Right lobe of liver (tissue), 6 donors: ENCODE data around the gene ARL4D. TPM values are rescaled to one million over a fixed set of nuclear protein-coding genes. Genes with fewer than 3 reads are reported as not detected.
"Not testable (repeated sequence)": the region's sequence is repeated elsewhere in the genome, so short reads cannot be mapped to it uniquely, and the experiment has no call there.

Experiments
- ATAC-seq, 4 donors: fragments of 200-7000 bp; cut with Tn5 transposase; one replicate each; pipeline ENCODE4 v1.9.1; 2020; ENCODE audit warnings: mild to moderate bottlenecking in 4 of 4, moderate library complexity in 4 of 4
- DNase-seq, 3 donors: peaks; one replicate each; pipeline ENCODE4 v3.0.0-alpha.2; 2020
- H3K27ac ChIP-seq, 3 donors: fragments of 200-600 bp; one replicate each; pipeline ENCODE4 v1.8.0; 2022
- H3K27me3 ChIP-seq, 2 donors: fragments of 200-600 bp; one replicate each; pipeline ENCODE4 v1.8.0; 2022
- H3K36me3 ChIP-seq, 4 donors: fragments of 200-600 bp; sonication (generic) in 1 of 4; one replicate each; pipeline versions ENCODE4 v1.5.1 to v1.8.0; 2017 to 2022; ENCODE audit warnings: control low read depth in 1 of 4
- H3K4me1 ChIP-seq, 4 donors: fragments of 200-600 bp; sonication (generic) in 1 of 4; one replicate each; pipeline versions ENCODE4 v1.5.1 to v1.8.0; 2017 to 2022; ENCODE audit warnings: control low read depth in 1 of 4
- H3K4me3 ChIP-seq, 3 donors: fragments of 200-600 bp; one replicate each; pipeline ENCODE4 v1.8.0; 2022
- H3K9me3 ChIP-seq, 4 donors: fragments of 200-600 bp; sonication (generic) in 1 of 4; one replicate each; pipeline versions ENCODE4 v1.5.1 to v1.8.0; 2017 to 2022; ENCODE audit warnings: control low read depth in 1 of 4
- CTCF ChIP-seq, 4 donors: fragments of 200-600 bp in 3 of 4; fragments of 450-650 bp in 1 of 4; IDR thresholded peaks; one replicate each; pipeline versions ENCODE4 v1.5.1 to v1.8.0; 2016 to 2022; ENCODE audit warnings: antibody characterized with exemption in 4 of 4, mild to moderate bottlenecking in 2 of 4
- POLR2A ChIP-seq: fragments of 450-650 bp; IDR thresholded peaks from one replicate; pipeline ENCODE4 v1.6.1; 2017; ENCODE audit warnings: antibody characterized with exemption, mild to moderate bottlenecking
- WGBS: methylation state at CpG from one replicate; pipeline ENCODE4 v1.1.6; 2018; ENCODE audit warnings: low coverage, low lambda C conversion rate; ENCODE audit not compliant: insufficient coverage; ENCODE audit errors: missing lambda C conversion rate; 5-methylcytosine and 5-hydroxymethylcytosine counted together
- intact Hi-C, 2 donors: fragments of 100-400 bp; cut with DNase I; formaldehyde crosslinking; loops; one replicate each; pipeline versions ENCODE4 v1.11.2 to v1.14.1; 2022
- total RNA-seq, 6 experiments: library from RNA; depleted of rRNA in 2 of 6; stranded (reverse); fragments of >200 nt in 2 of 6; fragmentation: NEBNext Ultra II Directional in 3 of 6; extraction: Animal tissue kit (Norgen Biotek cat#: 25700) in 3 of 6; gene quantifications; one replicate each; pipeline versions ENCODE4 v1.1.0 to v1.2.4, GENCODE V29; 2016 to 2023
- donor health status: DM: no; HTN: yes; CAD: no.
- donor health status: DM: no; HTN: no; CAD: no.
- donor health status: DM: no; HTN: no; CAD: no.
- donor health status: DM: no; HTN: yes; CAD: no.
- donor health status: DM: no; HTN: yes; CAD: no.

ARL4D gene
- total RNA-seq, 6 experiments from 2014 or later, result 10.9 to 31.8 (median 13.2) TPM

GRCh38 chr17:43411749-43412148 is 13.0 kb downstream of the ARL4D start:
- DNase-seq (no peak), ATAC-seq (no peak)
- no peaks in the 10 kb centered on the region for H3K27me3 ChIP-seq
- TF ChIP-seq CTCF (IDR thresholded peaks at IDR 0.05) (no peak), POLR2A (no peak)
- no peak overlapping the region for H3K27ac ChIP-seq
- H3K4me3 ChIP-seq, result no peak overlapping the region
- no peaks in the 10 kb centered on the region for H3K9me3 ChIP-seq
- peaks cover 0 to 36% (median 14%) of the 10 kb centered on the region in 4 donors for H3K4me1 ChIP-seq
- 30% methylated on average over 3 of the region's 6 CpGs for WGBS
- intact Hi-C loops, result no loop called here
- no peaks in the 10 kb centered on the region for H3K36me3 ChIP-seq

GRCh38 chr17:43412166-43412565 is 13.4 kb downstream of the ARL4D start:
- Histone ChIP-seq H3K4me1 (peaks cover 0 to 36% (median 14%) of the 10 kb centered on the region in 4 donors), H3K36me3 (no peaks in the 10 kb centered on the region), H3K27me3 (no peaks in the 10 kb centered on the region), H3K9me3 (no peaks in the 10 kb centered on the region), H3K4me3 (no peak overlapping the region), H3K27ac (no peak overlapping the region)
- WGBS, result 87% methylated on average over 1 of the region's 1 CpG
- no peak for DNase-seq
- no peak for ATAC-seq
- intact Hi-C loops, result no loop called here
- TF ChIP-seq CTCF (IDR thresholded peaks at IDR 0.05) (no peak), POLR2A (no peak)

GRCh38 chr17:43416998-43417890 is 18.5 kb downstream of the ARL4D start:
- H3K4me3 ChIP-seq, result no peak overlapping the region
- no peak overlapping the region for H3K27ac ChIP-seq
- no peaks in the 10 kb centered on the region for H3K36me3 ChIP-seq
- no peak for TF ChIP-seq CTCF (IDR thresholded peaks at IDR 0.05)
- TF ChIP-seq POLR2A, result no peak
- intact Hi-C loops, result no loop called here
- DNase-seq (no peak), ATAC-seq (peak in 3 of 4 donors; percentile 23 to 36 (median 28))
- peaks cover 0 to 6% (median under 1%) of the 10 kb centered on the region in 4 donors for H3K4me1 ChIP-seq
- no peaks in the 10 kb centered on the region for H3K9me3 ChIP-seq
- no peaks in the 10 kb centered on the region for H3K27me3 ChIP-seq
- WGBS, result 51% methylated on average over 13 of the region's 13 CpGs

- Histone ChIP-seq H3K27me3 (no peaks in the 10 kb centered on the region), H3K4me1 (peaks cover 0 to 6% (median 0%) of the 10 kb centered on the region in 4 donors), H3K9me3 (no peaks in the 10 kb centered on the region), H3K4me3 (no peak overlapping the region), H3K27ac (no peak overlapping the region), H3K36me3 (no peaks in the 10 kb centered on the region)
- WGBS, result 82% methylated on average over 7 of the region's 18 CpGs
- DNase-seq, result no peak
- TF ChIP-seq POLR2A (no peak), CTCF (IDR thresholded peaks at IDR 0.05) (no peak)
- ATAC-seq, result no peak
- intact Hi-C loops, result no loop called here
These were observed 19.9 kb downstream of the ARL4D start for GRCh38 chr17:43418441-43419374.

- ATAC-seq, H3K4me3 ChIP-seq, H3K4me1 ChIP-seq, intact Hi-C loops, DNase-seq, H3K9me3 ChIP-seq, H3K36me3 ChIP-seq, H3K27ac ChIP-seq, H3K27me3 ChIP-seq: not testable (repeated sequence)
- 95% methylated on average over 8 of the region's 17 CpGs for WGBS
These were observed 20.6 kb downstream of the ARL4D start for GRCh38 chr17:43419375-43419882.
